ENCODE measurements around the gene ALKBH3.

Gene ALKBH3

DNA sequence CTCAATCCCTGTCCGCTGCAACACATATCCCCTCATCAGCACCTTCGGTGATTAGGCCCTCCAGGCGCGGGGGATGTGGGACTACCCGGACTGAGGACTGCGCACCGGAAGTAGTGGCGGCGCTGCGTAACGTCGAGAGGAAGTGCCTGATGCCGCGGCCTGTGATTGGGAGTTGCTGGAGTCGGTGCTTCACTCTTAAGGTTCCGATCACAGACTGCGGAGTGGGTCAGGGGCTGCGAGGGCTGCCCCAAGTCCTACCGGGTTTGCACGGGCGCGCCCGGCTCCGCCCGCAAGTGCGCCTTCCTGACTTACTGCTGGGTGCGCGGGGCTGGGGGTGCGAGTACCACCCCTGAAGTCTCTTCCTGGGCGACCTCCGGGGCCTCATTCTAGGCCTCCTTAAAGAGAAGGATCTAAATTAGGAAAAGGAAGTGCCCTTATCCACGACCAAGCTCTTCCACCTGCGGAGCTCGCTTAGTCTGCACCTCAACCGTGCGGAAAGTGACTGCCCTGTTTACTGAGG is at the start of gene ALKBH3:
Gene ALKBH3, plus strand, starts transcription at position 192 of the 520 bp plus-strand sequence. CDS start 1,822 bp downstream, outside the sequence.
- DNase-seq, result peak; percentile 88

DNA sequence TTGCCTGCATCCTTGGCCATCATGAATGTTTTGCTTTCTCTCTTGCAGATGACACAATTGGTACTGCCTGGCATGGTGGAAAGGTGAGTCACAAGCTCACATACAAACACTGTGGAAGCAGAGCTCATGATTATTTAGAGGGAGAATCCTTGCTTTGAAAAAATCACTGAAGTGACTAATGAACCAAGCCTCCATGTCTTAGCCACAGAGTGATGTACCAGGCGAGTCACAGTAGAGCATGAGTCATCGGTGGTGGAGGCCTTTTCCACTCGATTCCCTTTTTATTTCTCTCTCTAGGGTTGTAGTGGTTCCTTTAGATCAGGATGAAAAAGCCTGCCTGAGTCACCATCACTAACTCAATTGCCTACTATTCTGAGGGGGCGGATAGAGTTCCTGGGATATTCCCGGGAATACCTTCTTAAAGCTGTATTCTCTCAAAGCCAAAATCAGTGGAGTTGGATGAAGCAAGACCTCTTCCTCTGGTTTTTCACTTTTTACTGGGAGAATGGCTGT is 49.6 kb upstream of the ALKBH3 start:
- DNase-seq, result peak; percentile 10

DNA sequence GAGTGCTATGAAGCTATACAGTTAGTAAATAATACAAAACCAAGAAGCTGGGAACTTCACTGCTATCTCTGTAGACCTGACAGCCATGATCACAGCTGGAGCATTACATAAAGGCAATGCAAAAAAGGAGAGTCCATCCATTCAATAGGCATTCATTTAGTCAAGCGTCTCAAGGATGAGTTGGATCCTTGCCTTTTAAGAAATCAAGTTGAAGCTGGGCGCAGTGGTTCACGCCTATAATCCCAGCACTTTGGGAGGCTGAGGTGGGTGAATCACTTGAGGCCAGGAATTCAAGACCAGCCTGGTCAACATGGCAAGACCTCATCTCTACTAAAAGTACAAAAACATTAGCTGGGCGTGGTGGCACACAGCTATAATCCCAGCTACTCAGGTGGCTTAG is 48.1 kb upstream of the ALKBH3 start:
- DNase-seq, result no peak

DNA sequence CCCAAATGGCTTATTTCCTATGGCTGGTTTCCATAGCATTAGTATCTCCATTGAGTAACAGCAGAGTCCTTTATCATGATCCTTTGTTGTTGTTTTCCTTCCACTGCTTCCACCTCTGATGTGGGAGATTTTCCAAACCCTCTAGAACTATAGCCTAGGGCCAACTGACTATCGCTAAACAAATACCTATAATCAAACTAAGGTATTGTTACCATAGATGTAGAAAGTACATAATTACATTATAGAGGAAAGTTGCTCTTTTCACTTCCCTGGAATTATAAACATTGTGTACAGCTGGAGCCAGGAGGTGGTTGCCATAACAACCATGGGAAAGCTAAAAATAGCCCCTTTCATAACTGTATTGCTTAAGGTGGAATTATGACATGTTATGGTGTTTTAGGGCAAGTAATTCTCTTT is 47.0 kb upstream of the ALKBH3 start:
- no peak for DNase-seq

DNA sequence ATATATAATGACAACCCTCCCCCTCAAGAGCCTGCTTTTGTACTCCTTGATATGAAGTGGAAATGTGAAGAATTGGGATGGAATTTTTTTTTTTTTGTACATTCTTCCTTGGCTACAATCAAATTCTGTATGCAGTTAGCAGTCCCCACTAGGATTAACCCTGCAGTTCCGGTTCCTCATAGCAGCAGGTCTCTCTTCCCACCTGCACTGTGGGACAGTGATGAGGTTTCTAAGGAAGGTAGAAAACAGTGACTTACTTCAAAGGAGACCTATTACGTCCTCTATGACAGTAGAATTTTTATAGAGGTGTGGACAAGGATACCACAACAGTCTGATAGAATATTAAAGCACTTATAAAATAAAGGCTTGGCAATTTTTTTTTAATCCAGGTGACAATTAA is 46.3 kb upstream of the ALKBH3 start:
- DNase-seq, result no peak

DNA sequence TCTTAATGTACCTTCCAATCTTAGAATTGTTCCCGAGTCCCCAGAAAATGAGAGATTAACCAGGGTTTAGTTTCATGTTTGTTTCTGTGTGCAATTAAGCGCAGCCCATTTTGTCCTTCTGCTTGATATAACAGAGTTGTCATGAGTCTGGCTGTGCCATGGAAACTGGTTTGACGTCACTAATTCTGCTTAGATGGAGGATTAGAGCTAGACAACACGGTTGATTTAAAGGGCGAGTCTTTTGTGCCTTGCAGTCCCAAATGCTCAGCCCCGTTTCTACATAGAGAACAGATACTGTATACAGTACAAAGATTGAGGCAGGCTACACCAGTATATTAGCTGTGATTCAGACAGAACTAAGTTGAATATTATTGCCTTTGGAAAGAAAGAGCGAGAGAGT is 45.5 kb upstream of the ALKBH3 start:
- DNase-seq, result no peak

DNA sequence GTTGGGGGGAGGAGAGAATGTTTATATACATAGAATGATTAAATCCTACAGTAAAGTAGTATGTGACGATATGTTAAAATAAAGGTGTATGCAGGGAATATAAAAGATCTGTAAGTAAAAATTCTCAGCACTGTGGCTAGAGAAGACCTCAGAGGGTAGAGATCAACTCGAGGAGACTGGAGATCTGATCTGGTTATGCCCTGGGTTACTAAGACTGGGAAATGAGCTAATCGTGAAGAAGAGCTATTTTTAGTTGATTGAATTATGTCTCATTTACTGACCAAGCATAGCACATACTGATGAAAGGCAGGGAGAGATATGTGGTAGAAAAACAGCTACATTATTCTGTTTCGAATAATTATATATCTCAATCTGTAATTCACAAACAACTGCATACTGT is 42.8 kb upstream of the ALKBH3 start:
- no peak for DNase-seq

DNA sequence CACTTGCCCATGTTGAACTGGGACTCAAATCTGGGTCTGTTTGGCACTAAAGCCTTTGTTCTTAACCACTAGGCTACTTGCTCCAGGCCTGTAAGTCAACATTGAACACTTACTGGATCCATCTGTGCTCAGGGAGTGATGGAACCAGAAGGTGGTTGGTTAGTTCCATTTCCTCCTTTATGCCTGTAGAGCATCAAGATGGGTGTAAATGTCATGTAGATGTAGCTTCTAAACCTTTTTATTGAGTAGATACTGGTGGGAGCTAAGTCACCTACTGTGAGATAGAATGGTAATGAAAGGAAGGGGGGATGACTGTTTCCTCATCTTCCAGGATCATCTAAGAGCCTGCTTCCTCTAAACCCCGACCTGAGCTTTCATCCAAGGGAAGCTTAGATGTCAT is 38.6 kb upstream of the ALKBH3 start:
- DNase-seq, result no peak

DNA sequence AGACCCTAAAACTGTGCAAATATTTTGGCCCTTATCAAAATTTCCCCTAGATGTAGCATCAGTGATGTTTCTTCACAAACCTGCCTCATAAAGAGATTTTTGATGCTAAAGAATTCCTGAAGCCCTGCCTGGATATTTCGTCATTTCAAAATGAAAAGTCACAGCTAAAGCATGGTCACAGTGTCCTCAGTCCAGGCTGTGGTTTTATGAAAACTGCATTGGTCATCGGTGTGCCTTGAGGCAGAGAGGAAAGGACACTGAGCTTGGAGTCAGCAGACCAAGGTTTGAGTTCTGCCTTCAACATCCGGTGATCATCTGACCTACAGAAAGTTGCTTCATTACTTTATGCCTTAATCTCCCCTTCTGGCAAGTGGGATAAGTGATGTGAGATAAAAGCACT is 34.8 kb upstream of the ALKBH3 start:
- DNase-seq, result no peak

DNA sequence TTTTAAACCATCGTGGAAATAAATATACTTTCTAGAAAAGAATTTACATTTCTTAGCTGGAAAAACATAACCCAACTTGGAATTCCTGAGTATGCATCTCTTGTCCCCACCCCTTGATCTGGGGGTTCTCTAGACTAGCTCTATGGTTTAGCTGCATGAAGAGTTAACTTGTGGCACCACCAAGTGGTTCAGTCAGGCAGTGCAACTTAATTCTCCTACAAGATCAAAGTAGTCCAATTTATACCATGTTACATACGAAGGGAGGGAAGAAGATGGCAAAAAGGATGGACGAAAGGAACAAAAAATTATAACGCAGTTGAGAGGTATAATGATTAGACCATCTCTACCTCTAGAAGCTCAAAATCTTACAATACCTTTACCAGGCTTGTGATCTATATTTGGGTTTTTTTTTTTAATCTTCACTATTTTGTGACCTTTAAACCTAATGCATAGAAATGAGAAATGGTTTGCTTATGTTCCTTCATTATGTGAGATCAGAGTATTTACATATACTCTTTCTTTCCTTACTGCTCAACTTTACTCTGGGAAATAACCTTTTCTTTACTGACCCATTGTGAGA is 28.5 kb upstream of the ALKBH3 start:
- DNase-seq, result peak; percentile 26

DNA sequence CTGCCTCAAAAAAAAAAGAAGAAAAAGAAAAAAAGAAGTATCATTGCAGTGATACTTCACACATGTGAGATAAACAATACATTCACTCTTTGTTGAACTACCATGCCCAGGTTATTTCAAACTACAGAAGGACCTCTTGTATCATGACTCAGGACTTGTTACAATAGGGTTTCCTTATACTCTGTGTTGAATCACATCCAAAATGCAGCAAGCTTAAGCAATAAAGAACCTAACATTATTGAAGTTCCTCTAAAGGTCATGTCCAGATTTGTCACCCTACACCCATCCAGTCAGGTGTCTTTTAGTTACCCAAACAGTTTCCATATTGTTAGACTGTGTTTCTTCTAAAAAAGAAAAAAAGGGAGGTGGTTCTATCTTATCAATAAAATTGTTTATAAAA is 26.9 kb upstream of the ALKBH3 start:
- DNase-seq, result no peak

DNA sequence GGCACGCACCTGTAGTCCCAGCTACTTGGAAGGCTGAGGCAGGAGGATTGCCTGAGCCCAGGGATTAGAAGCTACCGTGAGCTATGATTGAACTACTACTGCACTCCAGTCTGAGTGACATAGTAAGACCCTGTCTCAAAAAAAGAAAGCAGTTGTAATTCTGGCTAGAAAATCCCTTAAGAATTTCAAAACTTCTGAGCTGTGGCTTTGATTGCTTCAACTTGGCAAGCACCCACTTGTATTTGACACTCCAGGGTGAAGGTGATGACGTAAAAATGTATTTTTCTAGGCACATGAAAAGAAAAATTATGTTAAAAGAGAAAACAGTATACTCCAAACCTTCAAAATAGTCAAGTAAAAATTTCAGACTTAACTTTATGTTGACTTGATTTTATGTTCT is 23.6 kb upstream of the ALKBH3 start:
- DNase-seq, result no peak

DNA sequence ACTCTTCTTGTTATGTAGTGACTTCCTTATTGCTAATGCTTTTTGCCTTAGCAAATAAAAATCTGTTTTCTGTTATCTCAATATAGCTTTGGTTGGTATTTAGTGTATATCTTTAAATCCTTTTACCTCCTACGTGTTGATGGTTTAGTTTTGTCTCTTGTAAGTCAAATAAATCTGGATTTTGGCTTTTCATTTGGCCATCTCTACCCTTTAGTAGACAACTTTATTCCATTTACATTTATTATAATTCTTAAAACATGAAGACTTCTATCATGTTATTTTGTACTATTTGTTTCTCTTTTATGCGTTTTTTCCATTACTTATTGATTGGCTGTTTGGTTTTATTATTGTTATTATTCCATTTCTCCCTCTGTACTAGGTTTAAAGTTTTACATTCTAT is 19.5 kb upstream of the ALKBH3 start:
- DNase-seq, result no peak

DNA sequence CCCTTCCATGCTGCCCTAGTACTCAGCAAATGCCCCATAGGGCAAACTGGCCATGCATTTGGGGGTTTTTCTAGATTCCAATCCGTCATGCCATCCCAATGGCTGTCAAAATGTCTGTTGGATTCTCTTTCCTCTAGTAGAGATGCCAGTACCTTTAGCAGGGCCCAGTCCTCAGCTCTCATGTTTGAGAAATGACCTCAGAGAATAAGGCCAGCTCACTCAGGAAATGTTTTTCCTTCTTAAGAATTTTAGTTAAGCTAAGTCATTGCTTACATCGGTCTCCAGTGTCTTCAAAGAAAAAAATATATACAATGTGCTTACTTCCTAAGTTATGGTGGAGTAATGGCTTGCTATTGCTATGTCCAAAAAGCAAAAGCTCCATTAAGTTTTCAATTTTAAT is 14.1 kb upstream of the ALKBH3 start:
- no peak for DNase-seq

DNA sequence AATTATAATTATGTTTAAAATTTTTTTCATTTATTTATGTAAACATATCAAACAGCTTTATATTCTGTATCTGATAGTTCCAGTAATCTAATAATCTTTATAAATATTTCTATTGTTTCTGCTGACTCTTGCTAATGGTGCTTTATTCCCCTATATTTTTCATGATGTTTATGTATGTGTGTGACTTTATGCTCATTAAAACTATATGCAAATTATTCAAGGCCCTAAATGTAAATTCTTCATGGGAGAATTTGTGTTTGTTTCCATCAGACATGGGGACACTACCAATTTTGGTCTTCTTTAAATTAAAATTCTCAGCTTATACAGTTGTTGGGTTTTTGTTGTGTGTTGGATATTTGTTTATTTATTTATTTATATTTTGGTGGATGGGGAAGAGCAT is 13.7 kb upstream of the ALKBH3 start:
- DNase-seq, result no peak

DNA sequence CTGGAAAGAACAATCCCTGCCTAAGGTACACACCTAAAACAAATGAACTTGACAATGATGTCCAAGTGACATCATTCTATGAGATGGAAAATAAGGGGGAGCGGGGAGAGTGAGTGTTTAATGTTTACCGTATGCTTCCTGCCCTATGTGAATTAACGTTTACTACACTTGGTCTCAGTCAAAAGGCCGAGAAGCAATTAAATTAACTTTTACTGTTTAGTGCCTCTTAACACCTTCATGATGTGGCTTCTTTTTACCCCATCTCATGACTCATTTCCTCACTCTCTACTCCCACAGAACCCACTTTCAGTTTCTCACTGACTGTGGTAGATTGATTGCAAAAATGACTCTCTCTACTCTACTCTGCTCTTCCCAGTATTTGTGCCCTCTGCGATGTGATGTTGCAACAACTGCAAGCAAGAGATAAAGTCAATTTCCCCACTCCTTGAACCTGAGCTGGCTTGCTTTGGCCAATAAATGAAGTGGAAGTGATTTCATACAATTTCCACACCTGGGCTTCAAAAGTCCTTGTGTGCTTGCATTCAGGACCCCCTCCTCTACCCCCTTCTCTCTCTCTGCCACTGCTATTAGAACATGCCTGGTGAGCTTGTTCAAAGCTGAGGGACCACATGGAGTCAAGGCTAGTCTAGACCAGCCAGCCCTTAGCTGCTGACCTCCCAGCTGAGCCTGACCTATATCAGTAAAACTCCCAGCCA is 11.6 kb upstream of the ALKBH3 start:
- no peak for DNase-seq

DNA sequence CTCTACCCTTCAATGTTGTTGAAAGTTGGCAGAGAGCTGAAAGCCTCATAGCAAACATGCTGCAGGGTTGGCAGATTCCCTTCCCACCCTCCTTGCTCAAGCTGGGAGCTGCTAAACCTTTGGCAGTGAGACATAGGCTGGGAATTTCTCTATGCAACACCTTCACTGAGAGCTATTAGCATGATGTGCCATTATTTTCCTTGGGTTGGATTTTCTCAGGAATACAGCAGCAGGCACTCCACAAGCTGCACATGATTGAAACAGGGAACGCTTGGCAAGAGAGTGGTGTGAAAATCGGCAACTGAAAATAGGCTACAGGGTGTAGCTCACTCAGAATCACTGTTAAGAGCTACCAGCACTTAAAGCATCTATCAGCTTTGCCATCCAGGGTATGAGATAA is 9.6 kb upstream of the ALKBH3 start:
- DNase-seq, result peak; percentile 50

DNA sequence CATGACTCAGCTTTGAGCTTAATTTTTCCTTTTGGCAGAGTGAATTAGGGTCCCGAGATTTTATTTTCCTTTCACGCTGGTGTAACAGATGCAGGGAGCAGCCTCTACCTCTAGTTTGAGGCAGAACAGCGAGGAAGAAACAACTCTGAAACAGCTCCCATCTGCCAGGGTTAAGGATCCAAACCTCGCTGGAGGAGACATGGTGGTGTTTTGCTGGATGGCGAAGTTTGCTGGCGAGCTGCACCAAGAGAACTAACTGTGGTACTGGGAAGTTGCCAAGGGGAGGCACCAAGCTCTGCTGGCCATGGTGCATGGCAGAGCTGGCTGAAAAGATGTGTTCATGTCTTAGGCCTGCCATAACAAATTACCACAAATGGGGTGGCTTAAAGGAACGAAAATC is 7.6 kb upstream of the ALKBH3 start:
- DNase-seq, result peak; percentile 67

DNA sequence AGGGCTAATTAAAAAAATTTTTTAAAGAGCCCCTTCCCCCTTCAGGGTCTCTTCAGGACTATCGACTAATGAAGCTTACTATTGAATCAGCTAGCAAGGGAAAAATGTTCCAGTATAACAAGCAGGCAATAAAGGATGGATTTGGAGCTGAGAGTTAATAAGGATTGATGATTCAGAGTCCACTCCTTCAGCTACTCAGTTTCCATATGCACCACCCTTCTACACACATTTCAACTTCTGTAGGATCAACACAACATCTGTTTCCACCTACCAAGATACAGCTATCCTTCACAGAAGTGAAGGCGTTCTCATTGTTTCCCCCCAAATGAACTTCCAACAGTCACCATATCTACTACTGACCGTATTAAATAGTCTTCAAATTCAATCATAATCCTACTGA is 6.6 kb upstream of the ALKBH3 start:
- DNase-seq, result no peak

DNA sequence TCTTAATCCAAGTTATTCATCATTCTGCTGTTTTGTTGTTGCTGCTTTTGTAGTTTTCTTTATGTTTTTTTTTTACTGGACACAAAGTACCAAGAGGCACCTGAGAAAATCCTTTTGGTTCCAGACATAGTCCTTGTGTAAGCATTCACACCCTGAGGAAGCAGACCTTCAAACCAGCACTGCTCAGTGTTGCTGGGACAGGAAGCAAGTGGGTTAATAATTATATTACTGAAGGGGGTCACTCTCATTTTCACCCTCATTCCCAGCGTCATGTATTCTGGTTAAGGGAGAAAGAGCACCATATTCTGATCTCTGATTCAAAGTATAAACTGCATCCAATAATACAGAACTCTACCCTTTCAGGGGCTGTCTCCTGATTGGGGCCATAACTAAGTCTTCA is 5.9 kb upstream of the ALKBH3 start:
- DNase-seq, result no peak

DNA sequence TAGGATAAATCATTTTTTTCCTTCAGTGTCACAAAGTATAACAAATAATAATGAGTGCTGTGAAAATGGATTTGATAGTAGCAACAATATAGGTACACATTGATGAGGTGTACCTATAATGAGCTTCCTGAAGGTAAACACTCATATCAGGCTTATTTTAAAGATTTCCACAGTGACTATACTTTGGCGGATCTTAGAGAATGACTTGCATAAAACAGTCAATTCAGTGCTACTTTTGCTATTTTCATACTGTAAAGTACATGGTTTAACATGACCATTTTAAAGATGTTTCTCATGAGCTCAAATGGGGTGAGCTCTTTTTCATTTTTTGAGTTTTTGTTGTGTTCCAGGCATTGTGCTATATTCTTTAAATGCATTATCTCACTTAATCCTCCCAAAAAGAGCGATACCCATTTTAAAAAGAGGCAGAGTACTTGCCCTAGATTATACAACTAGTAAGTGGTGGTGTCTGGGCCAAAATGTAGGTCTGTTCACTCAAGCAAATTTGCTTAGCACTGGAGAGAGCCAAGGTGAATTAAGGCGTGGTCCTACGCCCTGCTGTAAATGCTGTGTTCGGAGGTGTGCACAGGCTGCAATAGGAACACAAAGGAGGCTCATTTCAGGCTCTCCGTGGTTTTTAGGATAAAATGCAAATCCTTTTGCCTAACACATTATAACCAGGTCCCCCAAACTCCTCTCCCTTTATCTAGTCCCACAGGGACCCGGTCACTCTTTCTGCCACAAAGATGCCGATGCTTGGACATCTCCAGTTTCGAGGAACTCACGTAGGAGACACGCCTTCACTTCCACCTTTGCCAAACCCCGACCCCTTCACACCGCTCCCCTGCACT is 617 bp upstream of the ALKBH3 start:
- DNase-seq, result no peak

DNA sequence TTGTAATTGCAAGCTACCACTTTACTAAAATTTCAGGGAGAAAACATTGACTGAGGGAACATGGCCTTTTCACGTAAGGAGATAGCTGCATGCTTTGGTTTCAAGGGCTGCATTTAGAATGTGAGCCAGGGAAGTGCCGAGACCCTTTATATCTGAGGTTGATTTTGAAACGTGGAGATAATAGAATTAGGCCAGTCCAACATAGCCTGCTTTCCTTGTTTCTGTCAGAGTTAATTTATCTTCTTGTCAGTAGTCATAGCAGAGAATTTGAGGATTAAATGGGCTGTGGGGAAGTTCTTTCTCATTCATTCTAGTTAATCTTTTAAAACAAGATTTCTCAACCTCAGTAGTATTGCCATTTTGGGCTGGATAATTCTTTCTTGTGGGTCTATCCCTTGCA is 12.2 kb downstream of the ALKBH3 start:
- DNase-seq, result no peak

DNA sequence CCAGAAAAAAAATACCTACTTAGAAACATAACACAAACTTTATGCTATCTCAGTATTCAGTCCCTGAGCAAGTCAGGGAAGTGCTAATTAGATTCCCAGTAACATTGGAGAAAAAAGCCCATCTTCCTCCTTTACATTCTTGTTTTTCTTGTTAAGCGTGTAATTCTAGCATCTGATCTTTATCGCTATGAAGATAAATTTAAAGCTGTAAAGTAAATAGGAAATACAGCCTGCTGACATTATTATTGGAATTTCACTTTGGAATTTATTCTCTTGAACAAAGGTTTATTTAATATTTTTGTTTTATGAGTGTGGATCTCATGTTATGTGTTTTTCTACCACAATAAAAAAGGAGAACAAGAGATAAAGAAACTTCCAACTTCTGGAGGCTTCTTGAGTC is 13.9 kb downstream of the ALKBH3 start:
- DNase-seq, result no peak

DNA sequence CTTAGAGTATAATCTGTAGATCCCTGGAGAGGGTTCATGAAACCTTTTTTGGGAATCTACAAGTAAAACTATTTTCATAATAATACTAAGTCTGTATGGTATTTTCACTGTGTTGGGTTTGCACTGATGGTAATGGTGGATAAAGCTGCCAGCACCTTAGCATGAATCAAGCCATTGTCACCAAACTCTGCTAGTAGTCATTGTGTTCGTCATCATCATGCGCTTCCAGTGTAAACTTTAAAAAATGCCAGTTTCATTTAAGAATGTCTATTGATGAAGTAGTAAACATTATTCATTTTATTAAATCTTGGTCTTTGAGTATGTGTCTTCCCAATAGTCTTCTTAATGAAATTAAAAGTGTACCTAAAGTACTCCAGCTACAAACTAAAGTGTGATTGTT is 15.0 kb downstream of the ALKBH3 start:
- DNase-seq, result no peak

Measured in NCI-H446 treated with DMSO at 0.1 percent for 48 hours (cell line).